Suprapubic skin (tissue), 4 donors: ENCODE data around the gene NEK4.

ENCODE experiments used
- EP300 ChIP-seq: sonication (generic); formaldehyde crosslinking; IDR thresholded peaks from one replicate; pipeline ENCODE4 v1.6.1; 2017; ENCODE audit warnings: antibody characterized with exemption
- POLR2A ChIP-seq, 2 donors: fragments of 450-650 bp; IDR thresholded peaks; one replicate each; pipeline ENCODE4 v1.6.1; 2017; ENCODE audit warnings: antibody characterized with exemption in 2 of 2, mild to moderate bottlenecking in 2 of 2, moderate library complexity in 2 of 2
- POLR2AphosphoS5 ChIP-seq, 3 donors: sonication (generic); formaldehyde crosslinking; IDR thresholded peaks; one replicate each; pipeline ENCODE4 v1.6.1; 2017; ENCODE audit warnings: antibody characterized with exemption in 3 of 3
- TF ChIP-seq, protein P1 (sequence below), 2 donors: fragments of 200-600 bp in 1 of 2; fragments of 450-650 bp in 1 of 2; sonication (generic) in 1 of 2; IDR thresholded peaks; one replicate each; pipeline ENCODE4 v1.5.1; 2016 to 2019; ENCODE audit warnings: antibody characterized with exemption in 2 of 2, mild to moderate bottlenecking in 1 of 2, moderate library complexity in 1 of 2

DNA sequence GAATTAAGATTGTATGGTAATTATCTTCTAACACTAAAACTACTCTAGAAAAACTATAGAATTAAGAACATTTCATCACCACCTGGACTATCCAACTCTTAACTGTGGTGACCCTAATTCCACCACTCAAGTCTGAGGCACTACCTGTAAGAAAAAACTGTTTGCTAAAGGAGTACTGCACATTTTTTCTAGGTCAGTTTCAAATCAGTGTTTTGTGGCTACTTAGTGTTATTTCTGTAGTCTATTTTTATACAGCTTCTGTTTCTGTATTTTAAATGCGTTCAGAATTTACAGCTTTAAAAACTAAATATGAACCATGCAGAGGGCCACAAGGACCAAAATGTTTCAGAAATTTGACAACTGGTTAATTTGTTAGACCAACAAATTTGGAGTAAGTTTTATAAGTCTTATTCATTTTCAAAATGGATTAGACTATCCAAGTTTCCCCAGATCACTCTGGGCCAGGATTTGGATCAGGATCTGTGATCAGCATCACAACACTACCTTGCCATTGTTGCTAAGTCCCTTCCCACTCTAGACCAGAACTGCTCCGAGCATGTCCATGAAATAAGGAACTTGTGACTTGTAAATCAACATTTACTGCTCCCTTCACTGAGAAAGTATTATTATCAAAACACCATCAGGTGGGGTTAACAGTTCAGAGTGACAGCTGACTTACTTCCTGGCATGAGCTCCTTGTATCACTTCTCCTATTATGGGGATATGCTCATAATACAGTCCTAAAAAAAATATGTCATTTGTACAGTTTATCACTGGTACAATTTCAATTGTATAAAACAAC is 73.7 kb downstream of the NEK4 start:
- TF ChIP-seq POLR2AphosphoS5 (IDR thresholded peaks at IDR 0.05): no peak
- TF ChIP-seq, protein P1, sequence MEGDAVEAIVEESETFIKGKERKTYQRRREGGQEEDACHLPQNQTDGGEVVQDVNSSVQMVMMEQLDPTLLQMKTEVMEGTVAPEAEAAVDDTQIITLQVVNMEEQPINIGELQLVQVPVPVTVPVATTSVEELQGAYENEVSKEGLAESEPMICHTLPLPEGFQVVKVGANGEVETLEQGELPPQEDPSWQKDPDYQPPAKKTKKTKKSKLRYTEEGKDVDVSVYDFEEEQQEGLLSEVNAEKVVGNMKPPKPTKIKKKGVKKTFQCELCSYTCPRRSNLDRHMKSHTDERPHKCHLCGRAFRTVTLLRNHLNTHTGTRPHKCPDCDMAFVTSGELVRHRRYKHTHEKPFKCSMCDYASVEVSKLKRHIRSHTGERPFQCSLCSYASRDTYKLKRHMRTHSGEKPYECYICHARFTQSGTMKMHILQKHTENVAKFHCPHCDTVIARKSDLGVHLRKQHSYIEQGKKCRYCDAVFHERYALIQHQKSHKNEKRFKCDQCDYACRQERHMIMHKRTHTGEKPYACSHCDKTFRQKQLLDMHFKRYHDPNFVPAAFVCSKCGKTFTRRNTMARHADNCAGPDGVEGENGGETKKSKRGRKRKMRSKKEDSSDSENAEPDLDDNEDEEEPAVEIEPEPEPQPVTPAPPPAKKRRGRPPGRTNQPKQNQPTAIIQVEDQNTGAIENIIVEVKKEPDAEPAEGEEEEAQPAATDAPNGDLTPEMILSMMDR (IDR thresholded peaks at IDR 0.05): no peak
- TF ChIP-seq POLR2A (IDR thresholded peaks at IDR 0.05): no peak
- TF ChIP-seq EP300: no peak
